IgD-negative memory B cell (primary cell): Measurements from ENCODE around the gene ALX3. TPM values are rescaled to one million over a fixed set of nuclear protein-coding genes. Genes with fewer than 3 reads are reported as not detected.
"Not testable (repeated sequence)": the region's sequence is repeated elsewhere in the genome, so short reads cannot be mapped to it uniquely, and the experiment has no call there.

Experiments used
- H3K27ac Mint-ChIP-seq, 3 donors: one replicate each; pipeline ENCODE4 v1.8.0; 2020 to 2022; ENCODE audit warnings: mild to moderate bottlenecking in 3 of 3, mixed read lengths in 3 of 3, moderate library complexity in 1 of 3
- H3K27me3 Mint-ChIP-seq: one replicate; pipeline ENCODE4 v1.8.0; 2021; ENCODE audit warnings: mixed read lengths
- H3K36me3 Mint-ChIP-seq: one replicate; pipeline ENCODE4 v1.8.0; 2020; ENCODE audit warnings: mild to moderate bottlenecking, mixed read lengths
- H3K4me1 Mint-ChIP-seq, 3 donors: one replicate each; pipeline ENCODE4 v1.8.0; 2020 to 2022; ENCODE audit warnings: mixed read lengths in 3 of 3, mild to moderate bottlenecking in 1 of 3
- H3K4me3 Mint-ChIP-seq, 4 donors: one replicate each; pipeline ENCODE4 v1.8.0; 2020 to 2022; ENCODE audit warnings: mild to moderate bottlenecking in 4 of 4, mixed read lengths in 4 of 4, moderate library complexity in 3 of 4
- H3K9me3 Mint-ChIP-seq, 3 donors: one replicate each; pipeline ENCODE4 v1.8.0; 2020 to 2021; ENCODE audit warnings: mixed read lengths in 3 of 3, mild to moderate bottlenecking in 1 of 3
- polyA plus RNA-seq: library from polyadenylated mRNA; unstranded; fragments of 300-500 nt; fragmentation: Illumina TruSeq; gene quantifications from one replicate; pipeline ENCODE4 v1.2.3, GENCODE V29; 2021

Gene ALX3
- polyA plus RNA-seq, 1 donor from 2014 or later: not detected

- Mint-ChIP-seq H3K4me3 (peak overlapping the region; percentile 84 to 96 (median 90)), H3K36me3 (peaks cover 3% of the 10 kb centered on the region), H3K27ac (peak overlapping the region in 1 of 3 donors; percentile 73), H3K27me3 (peaks cover 42% of the 10 kb centered on the region), H3K9me3 (no peaks in the 10 kb centered on the region), H3K4me1 (peaks cover 10 to 14% (median 11%) of the 10 kb centered on the region in 3 donors)
These were observed 12.8 kb upstream of the ALX3 start for GRCh38 chr1:110083061-110083865.

GRCh38 chr1:110082477-110082876 lies 12.0 kb upstream of the ALX3 start:
- Mint-ChIP-seq H3K27ac (peak overlapping the region in 1 of 3 donors; percentile 27), H3K4me1 (peaks cover 7 to 14% (median 8%) of the 10 kb centered on the region in 3 donors)

GRCh38 chr1:110081061-110081460 lies 10.6 kb upstream of the ALX3 start:
- H3K4me1 Mint-ChIP-seq: peaks cover 7 to 8% (median 8%) of the 10 kb centered on the region in 3 donors
- H3K9me3 Mint-ChIP-seq: no peaks in the 10 kb centered on the region
- no peak overlapping the region for H3K27ac Mint-ChIP-seq
- H3K27me3 Mint-ChIP-seq: peaks cover 36% of the 10 kb centered on the region
- H3K36me3 Mint-ChIP-seq: no peaks in the 10 kb centered on the region
- no peak overlapping the region for H3K4me3 Mint-ChIP-seq

More at GRCh38 chr1:110082477-110082876, 12.0 kb upstream of the ALX3 start:
- H3K27me3 Mint-ChIP-seq: peaks cover 37% of the 10 kb centered on the region
- no peaks in the 10 kb centered on the region for H3K36me3 Mint-ChIP-seq
- H3K4me3 Mint-ChIP-seq: peak overlapping the region in 3 of 4 donors; percentile 6 to 56 (median 32)
- no peaks in the 10 kb centered on the region for H3K9me3 Mint-ChIP-seq

- not testable (repeated sequence) for H3K36me3 Mint-ChIP-seq, H3K9me3 Mint-ChIP-seq, H3K4me1 Mint-ChIP-seq, H3K4me3 Mint-ChIP-seq, H3K27ac Mint-ChIP-seq
- H3K27me3 Mint-ChIP-seq: peaks cover 29% of the 10 kb centered on the region
These were observed 9.5 kb upstream of the ALX3 start for GRCh38 chr1:110079995-110080394.

GRCh38 chr1:110076789-110077500 lies 6.5 kb upstream of the ALX3 start:
- Mint-ChIP-seq H3K9me3 (no peaks in the 10 kb centered on the region), H3K36me3 (peaks cover 3% of the 10 kb centered on the region), H3K27ac (no peak overlapping the region), H3K27me3 (peaks cover 15% of the 10 kb centered on the region), H3K4me3 (no peak overlapping the region), H3K4me1 (no peaks in the 10 kb centered on the region)

GRCh38 chr1:110074166-110074565 lies 3.7 kb upstream of the ALX3 start:
- H3K9me3 Mint-ChIP-seq: peaks cover 0 to 3% (median 0%) of the 10 kb centered on the region in 3 donors
- H3K4me3 Mint-ChIP-seq: no peak overlapping the region
- no peak overlapping the region for H3K27ac Mint-ChIP-seq
- H3K36me3 Mint-ChIP-seq: peaks cover 3% of the 10 kb centered on the region
- H3K4me1 Mint-ChIP-seq: peaks cover 0 to 5% (median 1%) of the 10 kb centered on the region in 3 donors
- H3K27me3 Mint-ChIP-seq: peaks cover 31% of the 10 kb centered on the region

GRCh38 chr1:110070282-110070669 lies 196 bp downstream of the ALX3 start:
- peaks cover 0 to 5% (median 0%) of the 10 kb centered on the region in 3 donors for H3K9me3 Mint-ChIP-seq
- no peak overlapping the region for H3K27ac Mint-ChIP-seq
- H3K36me3 Mint-ChIP-seq: no peaks in the 10 kb centered on the region
- H3K4me1 Mint-ChIP-seq: peaks cover 4 to 11% (median 9%) of the 10 kb centered on the region in 3 donors
- peak overlapping the region in 1 of 4 donors; percentile 42 for H3K4me3 Mint-ChIP-seq
- H3K27me3 Mint-ChIP-seq: peaks cover 50% of the 10 kb centered on the region

GRCh38 chr1:110069404-110070281 lies 829 bp downstream of the ALX3 start:
- H3K4me3 Mint-ChIP-seq: peak overlapping the region in 2 of 4 donors; percentile 42 to 63
- peaks cover 50% of the 10 kb centered on the region for H3K27me3 Mint-ChIP-seq
- H3K36me3 Mint-ChIP-seq: no peaks in the 10 kb centered on the region
- no peak overlapping the region for H3K27ac Mint-ChIP-seq
- H3K4me1 Mint-ChIP-seq: peaks cover 4 to 11% (median 9%) of the 10 kb centered on the region in 3 donors
- H3K9me3 Mint-ChIP-seq: peaks cover 0 to 5% (median 0%) of the 10 kb centered on the region in 3 donors

GRCh38 chr1:110068646-110069403 lies 1.6 kb downstream of the ALX3 start:
- H3K9me3 Mint-ChIP-seq: peaks cover 0 to 5% (median 0%) of the 10 kb centered on the region in 3 donors
- peaks cover 4 to 11% (median 9%) of the 10 kb centered on the region in 3 donors for H3K4me1 Mint-ChIP-seq
- H3K36me3 Mint-ChIP-seq: no peaks in the 10 kb centered on the region
- peak overlapping the region; percentile 5 to 95 (median 82) for H3K4me3 Mint-ChIP-seq
- peaks cover 50% of the 10 kb centered on the region for H3K27me3 Mint-ChIP-seq
- peak overlapping the region in 2 of 3 donors; percentile 91 to 93 for H3K27ac Mint-ChIP-seq

GRCh38 chr1:110067893-110068645 lies 2.4 kb downstream of the ALX3 start:
- H3K9me3 Mint-ChIP-seq: peaks cover 0 to 5% (median 0%) of the 10 kb centered on the region in 3 donors
- peaks cover 4 to 11% (median 9%) of the 10 kb centered on the region in 3 donors for H3K4me1 Mint-ChIP-seq
- H3K36me3 Mint-ChIP-seq: no peaks in the 10 kb centered on the region
- peak overlapping the region; percentile 53 to 95 (median 82) for H3K4me3 Mint-ChIP-seq
- peaks cover 51% of the 10 kb centered on the region for H3K27me3 Mint-ChIP-seq
- peak overlapping the region; percentile 36 to 93 (median 91) for H3K27ac Mint-ChIP-seq

GRCh38 chr1:110067479-110067892 lies 3.0 kb downstream of the ALX3 start:
- H3K9me3 Mint-ChIP-seq: peaks cover 0 to 5% (median 0%) of the 10 kb centered on the region in 3 donors
- H3K36me3 Mint-ChIP-seq: no peaks in the 10 kb centered on the region
- H3K27me3 Mint-ChIP-seq: peaks cover 48% of the 10 kb centered on the region
- H3K4me3 Mint-ChIP-seq: peak overlapping the region; percentile 34 to 95 (median 64)
- peaks cover 4 to 11% (median 9%) of the 10 kb centered on the region in 3 donors for H3K4me1 Mint-ChIP-seq
- peak overlapping the region; percentile 36 to 73 (median 39) for H3K27ac Mint-ChIP-seq

- Mint-ChIP-seq H3K36me3 (no peaks in the 10 kb centered on the region), H3K27me3 (peaks cover 32% of the 10 kb centered on the region), H3K4me1 (peaks cover 4 to 9% (median 5%) of the 10 kb centered on the region in 3 donors), H3K9me3 (peaks cover 0 to 3% (median 0%) of the 10 kb centered on the region in 3 donors), H3K4me3 (no peak overlapping the region), H3K27ac (no peak overlapping the region)
These were observed 4.6 kb downstream of the ALX3 start for GRCh38 chr1:110065841-110066240.
